Cardiac fibroblast (primary cell): ENCODE results near the gene BICD1.
A peak's percentile ranks its signal among the peaks of the same experiment; 100 is the strongest.

ENCODE experiments used
- DNase-seq, 2 donors: peaks; one replicate each; pipeline versions ENCODE4 v3.0.0 to v3.0.0-alpha.2; 2010; ENCODE audit warnings: low read depth in 2 of 2
- H3K4me3 ChIP-seq, 2 donors: replicated peaks in 1 of 2; 1 replicate in 1 of 2; 2 replicates in 1 of 2; pipeline ENCODE4 v1.5.1; 2011; ENCODE audit warnings: low read depth in 2 of 2, low read length in 2 of 2, mild to moderate bottlenecking in 2 of 2, moderate library complexity in 1 of 2
- TF ChIP-seq, protein P1 (sequence below): IDR thresholded peaks from one replicate; pipeline ENCODE4 v1.5.1; 2011; ENCODE audit warnings: low read depth, mild to moderate bottlenecking, low read length, inconsistent platforms

The BICD1 gene

DNA sequence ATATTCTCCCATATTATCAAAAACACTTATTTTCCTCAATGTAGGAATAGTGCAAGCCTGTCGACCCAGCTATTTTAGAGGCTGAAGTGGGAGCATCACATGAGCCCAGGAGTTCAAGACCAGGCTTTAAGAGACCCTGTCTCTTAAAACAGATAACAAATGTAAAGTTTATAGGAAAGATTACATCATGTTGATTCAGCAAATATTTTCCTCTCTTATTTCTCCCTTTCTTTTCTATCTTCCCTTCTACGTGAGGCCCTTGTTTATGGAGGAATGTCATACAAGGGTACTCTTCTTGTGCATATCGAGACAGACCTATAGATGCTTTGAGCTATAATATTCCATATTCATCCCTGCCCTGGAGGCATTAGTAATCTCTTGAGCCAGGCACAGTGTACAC, 256.2 kb downstream of the BICD1 start:
- TF ChIP-seq, protein P1, sequence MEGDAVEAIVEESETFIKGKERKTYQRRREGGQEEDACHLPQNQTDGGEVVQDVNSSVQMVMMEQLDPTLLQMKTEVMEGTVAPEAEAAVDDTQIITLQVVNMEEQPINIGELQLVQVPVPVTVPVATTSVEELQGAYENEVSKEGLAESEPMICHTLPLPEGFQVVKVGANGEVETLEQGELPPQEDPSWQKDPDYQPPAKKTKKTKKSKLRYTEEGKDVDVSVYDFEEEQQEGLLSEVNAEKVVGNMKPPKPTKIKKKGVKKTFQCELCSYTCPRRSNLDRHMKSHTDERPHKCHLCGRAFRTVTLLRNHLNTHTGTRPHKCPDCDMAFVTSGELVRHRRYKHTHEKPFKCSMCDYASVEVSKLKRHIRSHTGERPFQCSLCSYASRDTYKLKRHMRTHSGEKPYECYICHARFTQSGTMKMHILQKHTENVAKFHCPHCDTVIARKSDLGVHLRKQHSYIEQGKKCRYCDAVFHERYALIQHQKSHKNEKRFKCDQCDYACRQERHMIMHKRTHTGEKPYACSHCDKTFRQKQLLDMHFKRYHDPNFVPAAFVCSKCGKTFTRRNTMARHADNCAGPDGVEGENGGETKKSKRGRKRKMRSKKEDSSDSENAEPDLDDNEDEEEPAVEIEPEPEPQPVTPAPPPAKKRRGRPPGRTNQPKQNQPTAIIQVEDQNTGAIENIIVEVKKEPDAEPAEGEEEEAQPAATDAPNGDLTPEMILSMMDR: no peak

DNA sequence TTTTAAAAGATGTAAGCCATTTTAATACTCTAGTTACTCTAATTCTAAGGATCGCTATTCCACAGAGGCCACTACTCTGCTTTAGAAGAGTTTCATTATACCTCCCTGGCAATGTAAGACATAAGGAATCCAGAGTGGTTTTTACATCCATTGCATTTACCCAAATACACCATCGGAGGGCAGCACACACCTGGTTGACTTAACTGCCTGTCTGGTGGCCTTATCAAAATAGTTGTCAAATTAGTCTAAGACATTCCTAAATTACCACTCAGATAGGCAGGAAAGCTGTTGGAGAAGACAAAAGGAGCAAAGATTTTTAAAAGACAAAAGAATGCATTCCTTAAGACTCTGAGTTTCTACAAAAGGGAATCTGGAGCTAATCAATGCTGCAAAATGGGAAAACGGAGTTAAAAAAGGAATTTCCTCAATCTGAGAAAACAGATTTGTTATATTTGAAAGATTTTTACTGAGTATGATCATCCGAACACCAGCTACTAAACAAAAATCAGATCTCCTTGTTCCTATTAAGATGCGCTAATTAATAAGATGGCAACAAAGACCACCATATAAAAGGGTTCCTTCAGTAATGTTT, 258.9 kb downstream of the BICD1 start:
- TF ChIP-seq, protein P1: peak; percentile 78
- DNase-seq: peak; percentile 87 to 88
- H3K4me3 ChIP-seq: no peak overlapping the region

More for the DNA sequence above, 256.2 kb downstream of the BICD1 start:
- no peak for DNase-seq
- no peak overlapping the region for H3K4me3 ChIP-seq

DNA sequence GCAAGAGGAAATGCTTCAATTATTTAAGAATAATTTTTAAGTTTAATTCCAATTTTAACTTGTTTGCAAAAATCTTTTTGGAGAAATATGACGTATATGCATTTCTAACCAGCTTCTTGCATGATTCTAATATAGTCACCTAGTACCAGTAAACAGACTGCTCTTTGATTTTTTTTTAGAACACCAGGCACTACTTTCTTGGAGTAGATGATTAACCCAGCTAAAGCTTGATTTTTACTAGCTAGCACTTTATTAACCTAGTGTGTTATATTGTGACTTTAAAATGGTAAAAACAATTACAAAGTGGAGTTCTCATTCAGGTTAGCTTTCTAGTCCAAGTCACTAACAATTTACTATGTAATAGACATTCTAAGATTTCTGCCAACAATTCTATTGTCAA, 260.1 kb downstream of the BICD1 start:
- TF ChIP-seq, protein P1: no peak
- DNase-seq: no peak
- no peak overlapping the region for H3K4me3 ChIP-seq

DNA sequence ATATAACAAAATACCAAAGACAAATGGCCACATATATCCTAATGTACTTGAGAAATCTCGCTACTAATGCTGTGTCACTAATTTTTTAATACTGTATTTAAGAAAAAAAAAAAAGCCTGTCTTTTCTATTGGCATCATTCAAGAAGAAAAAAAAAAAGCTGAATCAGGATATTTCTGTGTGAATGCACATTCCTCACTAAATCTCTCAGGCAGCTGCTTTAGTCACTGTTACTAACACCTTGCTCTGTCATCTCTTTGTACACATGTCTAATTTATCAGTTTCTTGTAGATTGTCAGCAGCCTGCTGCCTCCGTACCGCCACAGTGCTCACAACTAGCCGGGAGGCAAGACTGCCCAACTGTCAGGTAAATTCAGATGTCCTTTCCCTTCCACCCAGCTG, 260.7 kb downstream of the BICD1 start:
- TF ChIP-seq, protein P1: no peak
- DNase-seq: no peak
- no peak overlapping the region for H3K4me3 ChIP-seq

DNA sequence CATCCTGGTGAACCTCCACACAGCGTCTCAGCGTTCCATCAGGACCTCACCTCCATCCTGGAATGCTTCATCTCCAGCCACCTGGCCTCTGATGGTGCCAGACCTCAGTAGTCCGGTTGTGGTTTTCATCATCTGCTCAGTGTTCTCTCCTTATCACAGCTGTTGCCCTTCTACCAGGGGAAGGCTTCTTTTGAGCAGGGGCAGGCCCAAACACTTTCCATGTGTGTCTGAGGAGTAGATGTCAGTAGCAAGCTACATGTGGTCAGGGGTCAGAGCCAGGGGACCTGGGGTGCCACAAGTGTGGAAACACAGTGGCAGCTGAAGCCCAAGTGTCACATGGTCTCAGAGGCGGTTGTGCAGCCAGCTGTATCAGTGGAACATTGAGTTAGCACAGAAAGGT, 262.6 kb downstream of the BICD1 start:
- no peak for DNase-seq
- no peak overlapping the region for H3K4me3 ChIP-seq
- TF ChIP-seq, protein P1: no peak

DNA sequence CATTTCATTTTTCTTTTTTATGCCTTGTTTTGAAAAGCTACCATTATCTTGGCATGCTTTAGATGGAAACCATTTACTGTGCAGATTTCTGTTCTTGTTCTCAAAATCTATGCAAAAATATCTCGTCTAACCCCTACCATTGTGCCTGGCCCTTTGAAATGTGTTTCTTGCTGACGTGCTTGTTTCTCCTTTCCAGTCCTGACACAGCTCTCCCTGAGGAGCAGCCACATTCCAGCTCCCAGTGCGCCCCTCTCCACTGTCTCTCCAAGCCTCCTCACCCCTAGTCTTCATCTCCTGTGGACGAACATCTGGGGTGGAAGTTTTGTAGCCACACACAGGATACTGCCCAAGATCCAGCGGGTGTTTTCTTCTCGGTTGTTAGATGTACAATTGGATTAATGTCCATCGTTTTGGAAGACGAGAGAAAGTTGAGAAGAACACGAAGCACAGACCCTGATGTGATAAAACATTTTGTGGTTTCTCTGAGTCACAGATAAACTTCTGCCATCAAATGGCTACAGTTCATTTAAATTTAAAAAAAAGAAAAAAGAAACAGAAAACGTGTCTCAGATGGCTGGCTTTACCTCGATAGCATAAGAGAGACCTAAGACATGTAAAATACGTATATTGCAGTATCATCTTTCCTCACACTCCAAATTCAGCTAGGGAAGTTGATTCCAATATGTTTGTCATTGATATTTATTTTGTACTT, 270.9 kb downstream of the BICD1 start:
- no peak overlapping the region for H3K4me3 ChIP-seq
- no peak for DNase-seq
- TF ChIP-seq, protein P1: no peak
